ENCODE measurements around the gene SBF2.

GRCh38 chr11:9947231-9947864, 346.7 kb downstream of the SBF2 start:
- TF ChIP-seq CTCF (IDR thresholded peaks at IDR 0.05): no peak
- no peak for TF ChIP-seq POLR2AphosphoS5 (IDR thresholded peaks at IDR 0.05)
